Measurements from ENCODE around the gene DUT. TPM values are rescaled to one million over a fixed set of nuclear protein-coding genes. Genes with fewer than 3 reads are reported as not detected.

The DUT gene
- polyA plus RNA-seq, 3 donors: 43.8 to 71.9 (median 62.3) TPM

- H3K4me3 Mint-ChIP-seq: no peak overlapping the region
- peak; percentile 33 to 49 (median 46) for DNase-seq
- no peak overlapping the region for H3K4me3 ChIP-seq (replicated peaks in 1 of 3; ENCODE audit: low read depth in 2 of 3, low read length in 3 of 3)
- peak; percentile 86 for TF ChIP-seq CTCF (IDR thresholded peaks at IDR 0.05)
- no peak overlapping the region for H3K9ac ChIP-seq (ENCODE audit: insufficient read depth, low read length, poor library complexity, severe bottlenecking)
- no peak overlapping the region for H2AFZ ChIP-seq (ENCODE audit: insufficient read depth, low read depth, low read length, poor library complexity, severe bottlenecking)
- WGBS (ENCODE audit: insufficient coverage): no CpG with 5 or more reads among the region's 6 CpGs
- no peak overlapping the region for H3K27ac ChIP-seq (ENCODE audit: low read depth in 1 of 2, low read length in 2 of 2)
- intact Hi-C loops (cut with micrococcal nuclease): no loop called here
- no peak overlapping the region for H3K27ac Mint-ChIP-seq
- H3K36me3 Mint-ChIP-seq: peaks cover 0 to 3% of the 10 kb centered on the region in 2 donors
- H3K9me3 ChIP-seq (replicated peaks in 1 of 2; ENCODE audit: control insufficient read depth in 1 of 2, insufficient read depth in 1 of 2, low read length in 2 of 2): no peaks in the 10 kb centered on the region
- H3K27me3 ChIP-seq (ENCODE audit: control insufficient read depth in 2 of 2, insufficient read depth in 2 of 2, low read length in 2 of 2): no peaks in the 10 kb centered on the region
- H3K9me3 Mint-ChIP-seq: no peaks in the 10 kb centered on the region
- H3K4me1 Mint-ChIP-seq: peaks cover 12% of the 10 kb centered on the region
- peaks cover 0 to 3% of the 10 kb centered on the region in 2 donors for H3K4me1 ChIP-seq (ENCODE audit: control insufficient read depth in 1 of 2, insufficient read depth in 2 of 2, low read length in 2 of 2)
- no peak overlapping the region for H3K4me2 ChIP-seq (replicated peaks; ENCODE audit: extremely low read depth, low read length, poor library complexity, severe bottlenecking)
- H3K27me3 Mint-ChIP-seq (ENCODE audit: low read depth in 3 of 3): no peaks in the 10 kb centered on the region
- no peaks in the 10 kb centered on the region for H3K79me2 ChIP-seq (ENCODE audit: insufficient read depth, low read length)
- H3K36me3 ChIP-seq (replicated peaks in 1 of 2; ENCODE audit: control insufficient read depth in 1 of 2, insufficient read depth in 2 of 2, low read length in 2 of 2): no peaks in the 10 kb centered on the region
- H4K20me1 ChIP-seq (ENCODE audit: insufficient read depth, low read length): no peaks in the 10 kb centered on the region
These were observed 21.3 kb downstream of the DUT start for GRCh38 chr15:48352474-48353072.

GRCh38 chr15:48354694-48355303, 23.6 kb downstream of the DUT start:
- Histone ChIP-seq H2AFZ (ENCODE audit: insufficient read depth, low read depth, low read length, poor library complexity, severe bottlenecking) (no peak overlapping the region), H3K79me2 (ENCODE audit: insufficient read depth, low read length) (no peaks in the 10 kb centered on the region), H3K9me3 (replicated peaks in 1 of 2; ENCODE audit: control insufficient read depth in 1 of 2, insufficient read depth in 1 of 2, low read length in 2 of 2) (no peaks in the 10 kb centered on the region), H3K4me2 (replicated peaks; ENCODE audit: extremely low read depth, low read length, poor library complexity, severe bottlenecking) (no peak overlapping the region), H4K20me1 (ENCODE audit: insufficient read depth, low read length) (no peaks in the 10 kb centered on the region), H3K4me1 (ENCODE audit: control insufficient read depth in 1 of 2, insufficient read depth in 2 of 2, low read length in 2 of 2) (peaks cover 0 to 3% of the 10 kb centered on the region in 2 donors), H3K36me3 (replicated peaks in 1 of 2; ENCODE audit: control insufficient read depth in 1 of 2, insufficient read depth in 2 of 2, low read length in 2 of 2) (no peaks in the 10 kb centered on the region), H3K27ac (ENCODE audit: low read depth in 1 of 2, low read length in 2 of 2) (no peak overlapping the region), H3K9ac (ENCODE audit: insufficient read depth, low read length, poor library complexity, severe bottlenecking) (no peak overlapping the region), H3K27me3 (ENCODE audit: control insufficient read depth in 2 of 2, insufficient read depth in 2 of 2, low read length in 2 of 2) (no peaks in the 10 kb centered on the region), H3K4me3 (replicated peaks in 1 of 3; ENCODE audit: low read depth in 2 of 3, low read length in 3 of 3) (no peak overlapping the region)
- H3K27ac Mint-ChIP-seq: no peak overlapping the region
- no peak overlapping the region for H3K4me3 Mint-ChIP-seq
- H3K4me1 Mint-ChIP-seq: peaks cover 19% of the 10 kb centered on the region
- H3K27me3 Mint-ChIP-seq (ENCODE audit: low read depth in 3 of 3): no peaks in the 10 kb centered on the region
- H3K36me3 Mint-ChIP-seq: no peaks in the 10 kb centered on the region
- H3K9me3 Mint-ChIP-seq: no peaks in the 10 kb centered on the region
- TF ChIP-seq CTCF (IDR thresholded peaks at IDR 0.05): no peak
- intact Hi-C loops (cut with micrococcal nuclease): no loop called here
- no peak for DNase-seq
- 79% methylated on average over 5 of the region's 9 CpGs for WGBS (ENCODE audit: insufficient coverage)
